Heart left ventricle (tissue), 13 donors: ENCODE results near the gene ANGPTL1.

ENCODE experiments used
- POLR2A ChIP-seq, 2 donors: fragments of 450-650 bp; IDR thresholded peaks; one replicate each; pipeline ENCODE4 v1.6.1; 2017; ENCODE audit warnings: antibody characterized with exemption in 2 of 2, mild to moderate bottlenecking in 2 of 2, moderate library complexity in 2 of 2
- TF ChIP-seq, protein P1 (sequence below), 12 donors: fragments of 200-600 bp; sonication (generic) in 4 of 12; IDR thresholded peaks; one replicate each; pipeline versions ENCODE4 v1.5.0 to v1.8.0; 2018 to 2022; ENCODE audit warnings: antibody characterized with exemption in 12 of 12, mild to moderate bottlenecking in 5 of 12
- donor health status: ischemic (EF 13 %, LVEDD 7.1; RV severe dilation, severe dysfunction).
- donor health status: DM: no; HTN: yes; CAD: no.
- donor health status: DM: no; HTN: no; CAD: no.
- donor health status: ischemic (EF 25% LVEDD 6.9; RV normal size, moderate dysfunction).
- donor health status: ischemic (EF 25% LVEDD 5.7; RV mildly dilated, moderate dysfunction).
- donor health status: ischemic (EF 35%, LVEDD 5.7; RV mildly dilated, moderate dysfunction).
- donor health status: nonischemic (EF 11% LVEDD 7.7; RV severe dilation, severe dysfunction).
- donor health status: DM: yes; HTN: yes; CAD: no.
- donor health status: PGD.
- donor health status: ischemic (EF 29% LVEDD 5.4; RV normal size, mild dysfunction).
- donor health status: nonischemic (EF 23%, LVEDD 6.1; RV moderate dilation, normal function).

GRCh38 chr1:178918308-178918707, 47.4 kb upstream of the ANGPTL1 start:
- TF ChIP-seq, protein P1, sequence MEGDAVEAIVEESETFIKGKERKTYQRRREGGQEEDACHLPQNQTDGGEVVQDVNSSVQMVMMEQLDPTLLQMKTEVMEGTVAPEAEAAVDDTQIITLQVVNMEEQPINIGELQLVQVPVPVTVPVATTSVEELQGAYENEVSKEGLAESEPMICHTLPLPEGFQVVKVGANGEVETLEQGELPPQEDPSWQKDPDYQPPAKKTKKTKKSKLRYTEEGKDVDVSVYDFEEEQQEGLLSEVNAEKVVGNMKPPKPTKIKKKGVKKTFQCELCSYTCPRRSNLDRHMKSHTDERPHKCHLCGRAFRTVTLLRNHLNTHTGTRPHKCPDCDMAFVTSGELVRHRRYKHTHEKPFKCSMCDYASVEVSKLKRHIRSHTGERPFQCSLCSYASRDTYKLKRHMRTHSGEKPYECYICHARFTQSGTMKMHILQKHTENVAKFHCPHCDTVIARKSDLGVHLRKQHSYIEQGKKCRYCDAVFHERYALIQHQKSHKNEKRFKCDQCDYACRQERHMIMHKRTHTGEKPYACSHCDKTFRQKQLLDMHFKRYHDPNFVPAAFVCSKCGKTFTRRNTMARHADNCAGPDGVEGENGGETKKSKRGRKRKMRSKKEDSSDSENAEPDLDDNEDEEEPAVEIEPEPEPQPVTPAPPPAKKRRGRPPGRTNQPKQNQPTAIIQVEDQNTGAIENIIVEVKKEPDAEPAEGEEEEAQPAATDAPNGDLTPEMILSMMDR (IDR thresholded peaks at IDR 0.05) = no peak
- no peak for TF ChIP-seq POLR2A (IDR thresholded peaks at IDR 0.05)
